ENCODE results near the gene COPS4. TPM values are rescaled to one million over a fixed set of nuclear protein-coding genes. Genes with fewer than 3 reads are reported as not detected.
"Not testable (repeated sequence)": the region's sequence is repeated elsewhere in the genome, so short reads cannot be mapped to it uniquely, and the experiment has no call there.

COPS4 gene
- total RNA-seq, 2 experiments from 2014 or later, result 27.6 to 33.1 TPM

GRCh38 chr4:83036991-83037665, 2.1 kb downstream of the COPS4 start:
- Mint-ChIP-seq H3K36me3 (peaks cover 2% of the 10 kb centered on the region), H3K27me3 (no peaks in the 10 kb centered on the region), H3K4me3 (peak overlapping the region; percentile 3), H3K4me1 (peaks cover 23% of the 10 kb centered on the region), H3K9me3 (ENCODE audit: low read depth) (no peaks in the 10 kb centered on the region), H3K27ac (no peak overlapping the region)
- DNase-seq, result no peak
- CTCF ChIA-PET, result interaction anchor here (1.0 to 1.9 kb wide), 9 partner anchors 8 to 246 kb away, joined by 3 to 6 read pairs (median 4); no protein-coding TSS in a partner anchor
- no peak for ATAC-seq

GRCh38 chr4:83040269-83040668, 5.3 kb downstream of the COPS4 start:
- no peaks in the 10 kb centered on the region for H3K27me3 Mint-ChIP-seq

GRCh38 chr4:83043157-83043556, 8.2 kb downstream of the COPS4 start:
- DNase-seq; H3K36me3 Mint-ChIP-seq; H3K4me1 Mint-ChIP-seq; H3K9me3 Mint-ChIP-seq (ENCODE audit: low read depth); H3K4me3 Mint-ChIP-seq; CTCF ChIA-PET; H3K27ac Mint-ChIP-seq; ATAC-seq; H3K27me3 Mint-ChIP-seq: not testable (repeated sequence)

More at GRCh38 chr4:83040269-83040668, 5.3 kb downstream of the COPS4 start:
- no peak for DNase-seq
- no peak for ATAC-seq
- Mint-ChIP-seq H3K27ac (no peak overlapping the region), H3K4me1 (peaks cover 21% of the 10 kb centered on the region), H3K4me3 (no peak overlapping the region), H3K9me3 (ENCODE audit: low read depth) (no peaks in the 10 kb centered on the region), H3K36me3 (peaks cover 4% of the 10 kb centered on the region)
- CTCF ChIA-PET, result interaction anchor here (1.2 to 2.8 kb wide), 2 partner anchors 220 to 241 kb away, joined by 3 to 7 read pairs; no protein-coding TSS in a partner anchor

- Mint-ChIP-seq H3K4me3 (no peak overlapping the region), H3K36me3 (peaks cover 4% of the 10 kb centered on the region), H3K4me1 (peaks cover 7% of the 10 kb centered on the region), H3K9me3 (ENCODE audit: low read depth) (no peaks in the 10 kb centered on the region), H3K27me3 (no peaks in the 10 kb centered on the region), H3K27ac (no peak overlapping the region)
- DNase-seq, result no peak
- CTCF ChIA-PET, result no interaction called here
- ATAC-seq, result no peak
These were observed 8.9 kb downstream of the COPS4 start for GRCh38 chr4:83043801-83044407.

- H3K9me3 Mint-ChIP-seq (ENCODE audit: low read depth), result no peaks in the 10 kb centered on the region
- no peaks in the 10 kb centered on the region for H3K27me3 Mint-ChIP-seq
- ATAC-seq (no peak), DNase-seq (no peak)
- H3K36me3 Mint-ChIP-seq, result peaks cover 17% of the 10 kb centered on the region
- peaks cover 7% of the 10 kb centered on the region for H3K4me1 Mint-ChIP-seq
- no peak overlapping the region for H3K27ac Mint-ChIP-seq
- CTCF ChIA-PET, result interaction anchor here (0.7 to 1.7 kb wide), 6 partner anchors 10 to 237 kb away, joined by 3 to 5 read pairs (median 3); partner anchors contain the start of gene COPS4
- no peak overlapping the region for H3K4me3 Mint-ChIP-seq
These were observed 11.9 kb downstream of the COPS4 start for GRCh38 chr4:83046693-83047473.

GRCh38 chr4:83048781-83049180, 13.8 kb downstream of the COPS4 start:
- CTCF ChIA-PET; H3K9me3 Mint-ChIP-seq (ENCODE audit: low read depth); H3K4me1 Mint-ChIP-seq; H3K27ac Mint-ChIP-seq; DNase-seq; H3K4me3 Mint-ChIP-seq; ATAC-seq; H3K27me3 Mint-ChIP-seq: not testable (repeated sequence)
- H3K36me3 Mint-ChIP-seq, result peaks cover 22% of the 10 kb centered on the region

GRCh38 chr4:83054928-83055327, 19.9 kb downstream of the COPS4 start:
- peaks cover 32% of the 10 kb centered on the region for H3K36me3 Mint-ChIP-seq

GRCh38 chr4:83062739-83063138, 27.8 kb downstream of the COPS4 start:
- Mint-ChIP-seq H3K4me1 (no peaks in the 10 kb centered on the region), H3K36me3 (peaks cover 38% of the 10 kb centered on the region), H3K9me3 (ENCODE audit: low read depth) (no peaks in the 10 kb centered on the region), H3K4me3 (no peak overlapping the region), H3K27ac (no peak overlapping the region), H3K27me3 (no peaks in the 10 kb centered on the region)
- no peak for DNase-seq
- no peak for ATAC-seq
- CTCF ChIA-PET, result interaction anchor here (1.0 to 1.3 kb wide), 2 partner anchors 11 to 217 kb away, joined by 4 to 5 read pairs; no protein-coding TSS in a partner anchor

More at GRCh38 chr4:83054928-83055327, 19.9 kb downstream of the COPS4 start:
- Mint-ChIP-seq H3K4me3 (no peak overlapping the region), H3K27me3 (no peaks in the 10 kb centered on the region), H3K4me1 (peaks cover 2% of the 10 kb centered on the region), H3K9me3 (ENCODE audit: low read depth) (no peaks in the 10 kb centered on the region), H3K27ac (no peak overlapping the region)
- ATAC-seq (no peak), DNase-seq (no peak)
- CTCF ChIA-PET, result interaction anchor here (0.8 to 3.4 kb wide), 9 partner anchors 20 to 230 kb away, joined by 3 to 25 read pairs (median 4); partner anchors contain the start of gene COQ2

- Mint-ChIP-seq H3K9me3 (ENCODE audit: low read depth) (no peaks in the 10 kb centered on the region), H3K27ac (no peak overlapping the region), H3K36me3 (peaks cover 44% of the 10 kb centered on the region), H3K4me3 (no peak overlapping the region), H3K4me1 (no peaks in the 10 kb centered on the region), H3K27me3 (no peaks in the 10 kb centered on the region)
- ATAC-seq, result no peak
- CTCF ChIA-PET, result interaction anchor here (1.0 to 1.5 kb wide), 2 partner anchors 19 to 45 kb away, joined by 3 read pairs; no protein-coding TSS in a partner anchor
- no peak for DNase-seq
These were observed 30.3 kb downstream of the COPS4 start for GRCh38 chr4:83065266-83065665.

- H3K27ac Mint-ChIP-seq, result no peak overlapping the region
- DNase-seq (no peak), ATAC-seq (no peak)
- H3K4me1 Mint-ChIP-seq, result peaks cover 8% of the 10 kb centered on the region
- H3K27me3 Mint-ChIP-seq, result no peaks in the 10 kb centered on the region
- CTCF ChIA-PET, result interaction anchor here (1.4 to 1.5 kb wide), 3 partner anchors 76 to 217 kb away, joined by 3 to 4 read pairs (median 4); partner anchors contain the start of gene COQ2
- no peaks in the 10 kb centered on the region for H3K9me3 Mint-ChIP-seq (ENCODE audit: low read depth)
- H3K4me3 Mint-ChIP-seq, result no peak overlapping the region
- H3K36me3 Mint-ChIP-seq, result peaks cover 45% of the 10 kb centered on the region
These were observed 32.2 kb downstream of the COPS4 start for GRCh38 chr4:83067058-83067639.

GRCh38 chr4:83071116-83071515, 36.1 kb downstream of the COPS4 start:
- Mint-ChIP-seq H3K27ac (no peak overlapping the region), H3K9me3 (ENCODE audit: low read depth) (no peaks in the 10 kb centered on the region), H3K4me3 (no peak overlapping the region), H3K36me3 (peaks cover 39% of the 10 kb centered on the region), H3K4me1 (peaks cover 20% of the 10 kb centered on the region), H3K27me3 (no peaks in the 10 kb centered on the region)
- no peak for DNase-seq
- ATAC-seq, result no peak
- CTCF ChIA-PET, result interaction anchor here (0.6 to 6.1 kb wide), 9 partner anchors 13 to 504 kb away, joined by 3 to 55 read pairs (median 3); partner anchors contain the start of gene COQ2

- peak; percentile 76 for DNase-seq
- Mint-ChIP-seq H3K27ac (peak overlapping the region; percentile 52), H3K27me3 (no peaks in the 10 kb centered on the region), H3K9me3 (ENCODE audit: low read depth) (no peaks in the 10 kb centered on the region), H3K36me3 (peaks cover 33% of the 10 kb centered on the region), H3K4me1 (peaks cover 25% of the 10 kb centered on the region), H3K4me3 (no peak overlapping the region)
- ATAC-seq, result peak; percentile 91
- CTCF ChIA-PET, result interaction anchor here (0.6 to 6.1 kb wide), 28 partner anchors 10 to 210 kb away, joined by 3 to 55 read pairs (median 4); partner anchors contain the start of genes COQ2 and PLAC8
These were observed 39.2 kb downstream of the COPS4 start for GRCh38 chr4:83074086-83074704.
